SK-N-SH (cell line): Measurements from ENCODE around the gene LAMC2. TPM values are rescaled to one million over a fixed set of nuclear protein-coding genes. Genes with fewer than 3 reads are reported as not detected.

Experiments used
- CTCF ChIA-PET: fragments of 300-600, 350-600 bp; formaldehyde crosslinking; extraction: SDS; loops from one replicate; lab custom pipeline; 2021; lab: Yijun Ruan, JAX
- POLR2A ChIA-PET: fragments of 350-600 bp; sonication (Branson Sonifier 250); formaldehyde crosslinking; extraction: SDS; loops from one replicate; lab custom pipeline; 2020; ENCODE audit warnings: antibody characterized with exemption, inconsistent platforms; lab: Yijun Ruan, JAX
- DNase-seq: peaks from one replicate; pipeline ENCODE4 v3.0.0; 2012
- H2AFZ ChIP-seq: fragments of 200-600 bp; sonication (generic); 2 replicates; pipeline ENCODE4 v1.8.1; 2016; ENCODE audit warnings: antibody characterized with exemption, mild to moderate bottlenecking, low read depth
- H3F3A ChIP-seq: fragments of 200-600 bp; sonication (generic); replicated peaks from 2 replicates; pipeline ENCODE3; 2016; ENCODE audit warnings: antibody characterized with exemption, mild to moderate bottlenecking; ENCODE audit not compliant: insufficient read depth
- H3K27ac ChIP-seq, 2 experiments: fragments of 200-500 bp in 1 of 2; fragments of 200-600 bp in 1 of 2; sonication (Bioruptor generic) in 1 of 2; sonication (generic), shearing (Covaris generic) in 1 of 2; 2 replicates each; pipeline versions ENCODE4 v1.5.1 to v1.6.1; 2014 to 2016; ENCODE audit warnings: low read depth in 2 of 2, inconsistent platforms in 1 of 2, low read length in 1 of 2, mild to moderate bottlenecking in 1 of 2, mixed read lengths in 1 of 2
- H3K27me3 ChIP-seq: fragments of 200-600 bp; sonication (generic), shearing (Covaris generic); 2 replicates; pipeline ENCODE4 v1.6.1; 2016; ENCODE audit warnings: mixed run types; ENCODE audit not compliant: insufficient read depth
- H3K36me3 ChIP-seq, 2 experiments: fragments of 200-500 bp in 1 of 2; fragments of 200-600 bp in 1 of 2; sonication (Bioruptor generic) in 1 of 2; sonication (generic) in 1 of 2; replicated peaks in 1 of 2; 2 replicates each; pipeline versions ENCODE3 to v1.5.1; 2014 to 2016; ENCODE audit warnings: low read length in 1 of 2, mild to moderate bottlenecking in 1 of 2; ENCODE audit not compliant: insufficient read depth in 2 of 2, control insufficient read depth in 1 of 2
- H3K4me1 ChIP-seq, 2 experiments: fragments of 200-500 bp in 1 of 2; fragments of 200-600 bp in 1 of 2; sonication (Bioruptor generic) in 1 of 2; sonication (generic), shearing (Covaris generic) in 1 of 2; 2 replicates each; pipeline versions ENCODE4 v1.5.1 to v1.6.1; 2014 to 2016; ENCODE audit warnings: low read depth in 1 of 2, low read length in 1 of 2, mixed run types in 1 of 2; ENCODE audit not compliant: insufficient read depth in 2 of 2, control insufficient read depth in 1 of 2
- H3K4me2 ChIP-seq: fragments of 200-600 bp; sonication (generic), shearing (Covaris generic); 2 replicates; pipeline ENCODE4 v1.6.1; 2017; ENCODE audit warnings: mixed run types
- H3K4me3 ChIP-seq, 2 experiments: fragments of 200-500 bp in 1 of 2; fragments of 200-600 bp in 1 of 2; sonication (Bioruptor generic) in 1 of 2; sonication (generic), shearing (Covaris generic) in 1 of 2; 2 replicates each; pipeline versions ENCODE4 v1.5.1 to v1.8.1; 2014 to 2016; ENCODE audit warnings: low read depth in 2 of 2, inconsistent platforms in 1 of 2, low read length in 1 of 2, mild to moderate bottlenecking in 1 of 2, mixed read lengths in 1 of 2, moderate library complexity in 1 of 2
- H3K79me2 ChIP-seq: fragments of 200-600 bp; sonication (generic); 2 replicates; pipeline ENCODE4 v1.8.1; 2017; ENCODE audit warnings: mild to moderate bottlenecking; ENCODE audit not compliant: insufficient read depth
- H3K9ac ChIP-seq: fragments of 200-600 bp; sonication (generic); 2 replicates; pipeline ENCODE4 v1.6.1; 2017; ENCODE audit warnings: mixed run types
- H3K9me2 ChIP-seq: fragments of 200-600 bp; sonication (generic); 2 replicates; pipeline ENCODE4 v1.6.1; 2017; ENCODE audit warnings: mixed run types
- H3K9me3 ChIP-seq: fragments of 200-600 bp; sonication (generic); 2 replicates; pipeline ENCODE4 v1.6.1; 2017; ENCODE audit warnings: mixed run types, mild to moderate bottlenecking, moderate library complexity
- H4K20me1 ChIP-seq: fragments of 200-600 bp; sonication (generic); 2 replicates; pipeline ENCODE4 v1.6.1; 2017; ENCODE audit warnings: mild to moderate bottlenecking, mixed run types; ENCODE audit not compliant: insufficient read depth
- ELF1 ChIP-seq: IDR thresholded peaks from 2 replicates; pipeline ENCODE4 v1.4.0; 2012
- EZH2phosphoT487 ChIP-seq: fragments of 200-600 bp; sonication (generic); IDR thresholded peaks from 2 replicates; pipeline ENCODE4 v1.6.1; 2017; ENCODE audit warnings: low read depth, mixed run types, mild to moderate bottlenecking, antibody characterized with exemption, moderate library complexity, borderline replicate concordance
- FOXM1 ChIP-seq: IDR thresholded peaks from 2 replicates; pipeline ENCODE4 v1.4.0; 2012; ENCODE audit warnings: low read depth, mild to moderate bottlenecking
- GATA2 ChIP-seq: sonication (generic); formaldehyde crosslinking; IDR thresholded peaks from 2 replicates; pipeline ENCODE4 v1.5.0; 2020; ENCODE audit warnings: mild to moderate bottlenecking, missing genetic modification reagents
- IRF3 ChIP-seq: fragments of 150-350 bp; IDR thresholded peaks from 2 replicates; pipeline ENCODE4 v1.6.1; 2016; ENCODE audit warnings: mild to moderate bottlenecking, low read depth, low read length
- JUND ChIP-seq: IDR thresholded peaks from 2 replicates; pipeline ENCODE4 v1.4.0; 2012
- NFIC ChIP-seq: IDR thresholded peaks from 2 replicates; pipeline ENCODE4 v1.4.0; 2012; ENCODE audit warnings: borderline replicate concordance
- RCOR1 ChIP-seq: fragments of 150-350 bp; IDR thresholded peaks from 2 replicates; pipeline ENCODE4 v1.6.1; 2017; ENCODE audit warnings: antibody characterized with exemption, low read length
- SIN3A ChIP-seq: IDR thresholded peaks from 2 replicates; pipeline ENCODE4 v1.6.1; 2012; ENCODE audit warnings: low read depth, mild to moderate bottlenecking, low read length, moderate library complexity, borderline replicate concordance
- YY1 ChIP-seq: IDR thresholded peaks from 2 replicates; pipeline ENCODE4 v1.4.0; 2012; ENCODE audit warnings: low read depth, mild to moderate bottlenecking
- WGBS: methylation state at CpG from one replicate; pipeline ENCODE4 v1.1.6; 2017; ENCODE audit warnings: low lambda C conversion rate; 5-methylcytosine and 5-hydroxymethylcytosine counted together
- polyA plus RNA-seq, 3 experiments: library from polyadenylated mRNA; depleted of rRNA; stranded (reverse); fragments of >200 nt; gene quantifications; 2 replicates each; pipeline ENCODE4 v1.2.3, GENCODE V29; 2012
- TF ChIP-seq, protein P1 (sequence below): IDR thresholded peaks from 2 replicates; pipeline ENCODE4; 2012
- TF ChIP-seq, protein P2 (sequence below): IDR thresholded peaks from 2 replicates; pipeline ENCODE4 v1.6.1; 2012; ENCODE audit warnings: mild to moderate bottlenecking, low read depth, low read length, moderate library complexity

LAMC2 gene
- polyA plus RNA-seq, 1 of the 3 experiments (the other 2 are of a cell fraction) = 0.15 TPM

- H3K79me2 ChIP-seq = no peaks in the 10 kb centered on the region
- no peaks in the 10 kb centered on the region for H3F3A ChIP-seq
- no peak overlapping the region for H2AFZ ChIP-seq
- TF ChIP-seq EZH2phosphoT487 (no peak), YY1 (no peak), JUND (no peak), NFIC (no peak), ELF1 (no peak), FOXM1 (no peak), GATA2 (CRISPR knock-in tag) (no peak), IRF3 (no peak)
- TF ChIP-seq, protein P1, sequence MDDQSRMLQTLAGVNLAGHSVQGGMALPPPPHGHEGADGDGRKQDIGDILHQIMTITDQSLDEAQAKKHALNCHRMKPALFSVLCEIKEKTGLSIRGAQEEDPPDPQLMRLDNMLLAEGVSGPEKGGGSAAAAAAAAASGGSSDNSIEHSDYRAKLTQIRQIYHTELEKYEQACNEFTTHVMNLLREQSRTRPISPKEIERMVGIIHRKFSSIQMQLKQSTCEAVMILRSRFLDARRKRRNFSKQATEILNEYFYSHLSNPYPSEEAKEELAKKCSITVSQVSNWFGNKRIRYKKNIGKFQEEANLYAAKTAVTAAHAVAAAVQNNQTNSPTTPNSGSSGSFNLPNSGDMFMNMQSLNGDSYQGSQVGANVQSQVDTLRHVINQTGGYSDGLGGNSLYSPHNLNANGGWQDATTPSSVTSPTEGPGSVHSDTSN = no peak
- ChIA-PET CTCF (no interaction called here), POLR2A (no interaction called here)
- H3K36me3 ChIP-seq = no peaks in the 10 kb centered on the region
- no peaks in the 10 kb centered on the region for H3K9me2 ChIP-seq
- DNase-seq = no peak
- no peaks in the 10 kb centered on the region for H3K27me3 ChIP-seq
- no peaks in the 10 kb centered on the region for H4K20me1 ChIP-seq
- H3K4me1 ChIP-seq = peaks cover 5 to 11% of the 10 kb centered on the region in 2 experiments; a peak in 3 of 4 replicates
- 81% methylated on average over 7 of the region's 7 CpGs for WGBS
- H3K9ac ChIP-seq = no peak overlapping the region
- H3K9me3 ChIP-seq = no peaks in the 10 kb centered on the region
- H3K4me2 ChIP-seq = no peak overlapping the region
- H3K27ac ChIP-seq = no peak overlapping the region
- H3K4me3 ChIP-seq = no peak overlapping the region
These were observed 7.5 kb upstream of the LAMC2 start for GRCh38 chr1:183178545-183178944.

GRCh38 chr1:183179033-183179432 is 7.0 kb upstream of the LAMC2 start:
- H4K20me1 ChIP-seq = no peaks in the 10 kb centered on the region
- no peak for DNase-seq
- no peaks in the 10 kb centered on the region for H3K36me3 ChIP-seq
- H3K4me2 ChIP-seq = no peak overlapping the region
- TF ChIP-seq JUND = no peak
- no peak for TF ChIP-seq IRF3
- TF ChIP-seq, protein P2, sequence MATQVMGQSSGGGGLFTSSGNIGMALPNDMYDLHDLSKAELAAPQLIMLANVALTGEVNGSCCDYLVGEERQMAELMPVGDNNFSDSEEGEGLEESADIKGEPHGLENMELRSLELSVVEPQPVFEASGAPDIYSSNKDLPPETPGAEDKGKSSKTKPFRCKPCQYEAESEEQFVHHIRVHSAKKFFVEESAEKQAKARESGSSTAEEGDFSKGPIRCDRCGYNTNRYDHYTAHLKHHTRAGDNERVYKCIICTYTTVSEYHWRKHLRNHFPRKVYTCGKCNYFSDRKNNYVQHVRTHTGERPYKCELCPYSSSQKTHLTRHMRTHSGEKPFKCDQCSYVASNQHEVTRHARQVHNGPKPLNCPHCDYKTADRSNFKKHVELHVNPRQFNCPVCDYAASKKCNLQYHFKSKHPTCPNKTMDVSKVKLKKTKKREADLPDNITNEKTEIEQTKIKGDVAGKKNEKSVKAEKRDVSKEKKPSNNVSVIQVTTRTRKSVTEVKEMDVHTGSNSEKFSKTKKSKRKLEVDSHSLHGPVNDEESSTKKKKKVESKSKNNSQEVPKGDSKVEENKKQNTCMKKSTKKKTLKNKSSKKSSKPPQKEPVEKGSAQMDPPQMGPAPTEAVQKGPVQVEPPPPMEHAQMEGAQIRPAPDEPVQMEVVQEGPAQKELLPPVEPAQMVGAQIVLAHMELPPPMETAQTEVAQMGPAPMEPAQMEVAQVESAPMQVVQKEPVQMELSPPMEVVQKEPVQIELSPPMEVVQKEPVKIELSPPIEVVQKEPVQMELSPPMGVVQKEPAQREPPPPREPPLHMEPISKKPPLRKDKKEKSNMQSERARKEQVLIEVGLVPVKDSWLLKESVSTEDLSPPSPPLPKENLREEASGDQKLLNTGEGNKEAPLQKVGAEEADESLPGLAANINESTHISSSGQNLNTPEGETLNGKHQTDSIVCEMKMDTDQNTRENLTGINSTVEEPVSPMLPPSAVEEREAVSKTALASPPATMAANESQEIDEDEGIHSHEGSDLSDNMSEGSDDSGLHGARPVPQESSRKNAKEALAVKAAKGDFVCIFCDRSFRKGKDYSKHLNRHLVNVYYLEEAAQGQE = no peak
- TF ChIP-seq SIN3A = no peak
- no peak for TF ChIP-seq RCOR1
- H3F3A ChIP-seq = no peaks in the 10 kb centered on the region
- 92% methylated on average over 2 of the region's 2 CpGs for WGBS
- POLR2A ChIA-PET = no interaction called here
- no peaks in the 10 kb centered on the region for H3K9me3 ChIP-seq
- H3K4me3 ChIP-seq = no peak overlapping the region
- H3K4me1 ChIP-seq = peaks cover 5 to 11% of the 10 kb centered on the region in 2 experiments; a peak in 3 of 4 replicates
- H3K27ac ChIP-seq = no peak overlapping the region
- no peak overlapping the region for H3K9ac ChIP-seq
- no peaks in the 10 kb centered on the region for H3K9me2 ChIP-seq
- H3K27me3 ChIP-seq = no peaks in the 10 kb centered on the region
- no peaks in the 10 kb centered on the region for H3K79me2 ChIP-seq
- no peak overlapping the region for H2AFZ ChIP-seq
- CTCF ChIA-PET = no interaction called here
